Mesendoderm (in vitro differentiated cells): ENCODE data around the gene GPD1.

Experiments
- DNase-seq: peaks from one replicate; pipeline ENCODE4 v3.0.0; 2013
- H2AK5ac ChIP-seq: 2 replicates; pipeline ENCODE4 v1.6.1; 2013; ENCODE audit warnings: low read length, inconsistent platforms
- H2BK120ac ChIP-seq: 2 replicates; pipeline ENCODE4 v1.6.1; 2013; ENCODE audit warnings: low read depth, mild to moderate bottlenecking, low read length, moderate library complexity, mixed read lengths
- H2BK15ac ChIP-seq: replicated peaks from 2 replicates; pipeline ENCODE4 v1.6.1; 2013; ENCODE audit warnings: low read depth, mild to moderate bottlenecking, moderate library complexity
- H2BK5ac ChIP-seq: 2 replicates; pipeline ENCODE4 v1.6.1; 2013; ENCODE audit warnings: low read length, inconsistent platforms
- H3K18ac ChIP-seq: 2 replicates; pipeline ENCODE4 v1.6.1; 2013; ENCODE audit warnings: mild to moderate bottlenecking, low read length, mixed read lengths
- H3K23ac ChIP-seq: one replicate; pipeline ENCODE4 v1.6.1; 2013; ENCODE audit warnings: low read length
- H3K27ac ChIP-seq: 2 replicates; pipeline ENCODE4 v1.5.1; 2013; ENCODE audit warnings: low read depth, mild to moderate bottlenecking, inconsistent platforms, low read length, moderate library complexity
- H3K27me3 ChIP-seq: 2 replicates; pipeline ENCODE4 v1.6.1; 2013; ENCODE audit warnings: low read length, control low read depth, mild to moderate bottlenecking, inconsistent platforms; ENCODE audit not compliant: insufficient read depth, poor library complexity
- H3K36me3 ChIP-seq: 2 replicates; pipeline ENCODE4 v1.6.1; 2013; ENCODE audit warnings: low read length, inconsistent platforms; ENCODE audit not compliant: control insufficient read depth, insufficient read depth
- H3K4ac ChIP-seq: one replicate; pipeline ENCODE4 v1.6.1; 2013; ENCODE audit warnings: low read depth, mild to moderate bottlenecking, low read length, moderate library complexity
- H3K4me1 ChIP-seq: 2 replicates; pipeline ENCODE4 v1.6.1; 2013; ENCODE audit warnings: low read depth, low read length, inconsistent platforms; ENCODE audit not compliant: control insufficient read depth
- H3K4me2 ChIP-seq: 2 replicates; pipeline ENCODE4 v1.6.1; 2013; ENCODE audit warnings: low read length
- H3K4me3 ChIP-seq: 2 replicates; pipeline ENCODE4 v1.5.1; 2013; ENCODE audit warnings: mild to moderate bottlenecking, low read length
- H3K56ac ChIP-seq: one replicate; pipeline ENCODE4 v1.6.1; 2013; ENCODE audit warnings: low read length
- H3K79me1 ChIP-seq: 2 replicates; pipeline ENCODE4 v1.6.1; 2013; ENCODE audit warnings: low read length, inconsistent platforms
- H3K79me2 ChIP-seq: 2 replicates; pipeline ENCODE4 v1.6.1; 2013; ENCODE audit warnings: mild to moderate bottlenecking, low read length; ENCODE audit not compliant: control insufficient read depth, insufficient read depth
- H3K9ac ChIP-seq: 2 replicates; pipeline ENCODE4 v1.6.1; 2013; ENCODE audit warnings: low read length, inconsistent platforms
- H4K5ac ChIP-seq: one replicate; pipeline ENCODE4 v1.6.1; 2013; ENCODE audit warnings: low read length
- H4K8ac ChIP-seq: one replicate; pipeline ENCODE4 v1.6.1; 2013; ENCODE audit warnings: low read depth, mild to moderate bottlenecking, control low read depth, low read length, moderate library complexity
- WGBS: extraction: QIAGEN DNeasy Blood & Tissue Kit; methylation state at CpG from one replicate; pipeline ENCODE4 v1.1.7; 2013; ENCODE audit warnings: low lambda C conversion rate, missing lambda C conversion rate; ENCODE audit not compliant: insufficient coverage; ENCODE audit errors: extremely low coverage; 5-methylcytosine and 5-hydroxymethylcytosine counted together

GPD1 gene

GRCh38 chr12:50070314-50071060, 33.3 kb upstream of the GPD1 start:
- Histone ChIP-seq H3K56ac (peak overlapping the region; percentile 52), H2BK5ac (no peak overlapping the region), H4K5ac (no peak overlapping the region), H2BK15ac (no peak overlapping the region), H3K79me2 (no peaks in the 10 kb centered on the region), H3K23ac (no peak overlapping the region), H3K4me2 (no peak overlapping the region), H4K8ac (no peak overlapping the region), H3K18ac (no peak overlapping the region), H3K36me3 (no peaks in the 10 kb centered on the region), H3K4me1 (peaks cover 3% of the 10 kb centered on the region), H3K4me3 (no peak overlapping the region), H3K27ac (no peak overlapping the region), H3K9ac (no peak overlapping the region), H2BK120ac (no peak overlapping the region), H3K79me1 (no peaks in the 10 kb centered on the region), H3K27me3 (no peaks in the 10 kb centered on the region), H2AK5ac (no peak overlapping the region), H3K4ac (no peak overlapping the region)
- peak; percentile 92 for DNase-seq
- whole genome bisulfite sequencing, result no CpG with 5 or more reads among the region's 9 CpGs

- Histone ChIP-seq H3K79me1 (no peaks in the 10 kb centered on the region), H3K18ac (no peak overlapping the region), H2BK120ac (no peak overlapping the region), H4K5ac (no peak overlapping the region), H3K4me3 (no peak overlapping the region), H3K4me1 (peaks cover 3% of the 10 kb centered on the region), H3K4ac (no peak overlapping the region), H3K56ac (peak overlapping the region; percentile 35), H4K8ac (no peak overlapping the region), H2BK15ac (no peak overlapping the region), H3K9ac (no peak overlapping the region), H3K4me2 (no peak overlapping the region), H3K36me3 (no peaks in the 10 kb centered on the region), H3K79me2 (no peaks in the 10 kb centered on the region), H3K27me3 (no peaks in the 10 kb centered on the region), H2BK5ac (no peak overlapping the region), H2AK5ac (no peak overlapping the region), H3K23ac (no peak overlapping the region), H3K27ac (no peak overlapping the region)
- no CpG with 5 or more reads among the region's 10 CpGs for WGBS
- DNase-seq, result peak; percentile 45
Observed at GRCh38 chr12:50072198-50072907, 31.5 kb upstream of the GPD1 start.

- Histone ChIP-seq H3K4me1 (peaks cover 3% of the 10 kb centered on the region), H3K23ac (no peak overlapping the region), H3K27ac (no peak overlapping the region), H3K79me2 (no peaks in the 10 kb centered on the region), H3K18ac (no peak overlapping the region), H2BK15ac (no peak overlapping the region), H3K36me3 (no peaks in the 10 kb centered on the region), H2BK120ac (no peak overlapping the region), H3K4me3 (no peak overlapping the region), H3K27me3 (no peaks in the 10 kb centered on the region), H3K9ac (no peak overlapping the region), H3K56ac (no peak overlapping the region), H4K8ac (no peak overlapping the region), H3K4me2 (no peak overlapping the region), H3K4ac (no peak overlapping the region), H4K5ac (no peak overlapping the region), H3K79me1 (no peaks in the 10 kb centered on the region), H2BK5ac (no peak overlapping the region), H2AK5ac (no peak overlapping the region)
- no CpG with 5 or more reads among the region's 7 CpGs for WGBS
- no peak for DNase-seq
Observed at GRCh38 chr12:50073206-50073605, 30.6 kb upstream of the GPD1 start.

- Histone ChIP-seq H3K18ac (no peak overlapping the region), H2BK120ac (no peak overlapping the region), H2AK5ac (no peak overlapping the region), H3K4ac (no peak overlapping the region), H3K23ac (no peak overlapping the region), H3K79me2 (no peaks in the 10 kb centered on the region), H3K36me3 (no peaks in the 10 kb centered on the region), H2BK15ac (no peak overlapping the region), H4K5ac (no peak overlapping the region), H3K4me2 (no peak overlapping the region), H3K79me1 (no peaks in the 10 kb centered on the region), H3K4me3 (no peak overlapping the region), H2BK5ac (no peak overlapping the region), H3K4me1 (peaks cover 3% of the 10 kb centered on the region), H4K8ac (no peak overlapping the region), H3K56ac (no peak overlapping the region), H3K27ac (no peak overlapping the region), H3K9ac (no peak overlapping the region), H3K27me3 (no peaks in the 10 kb centered on the region)
- no CpG with 5 or more reads among the region's 10 CpGs for WGBS
- no peak for DNase-seq
Observed at GRCh38 chr12:50073712-50074111, 30.1 kb upstream of the GPD1 start.

GRCh38 chr12:50074936-50075807, 28.6 kb upstream of the GPD1 start:
- Histone ChIP-seq H2BK120ac (no peak overlapping the region), H3K4me2 (no peak overlapping the region), H4K5ac (no peak overlapping the region), H3K27ac (no peak overlapping the region), H2BK5ac (no peak overlapping the region), H4K8ac (no peak overlapping the region), H3K4ac (no peak overlapping the region), H3K4me3 (no peak overlapping the region), H3K36me3 (no peaks in the 10 kb centered on the region), H3K27me3 (no peaks in the 10 kb centered on the region), H3K4me1 (peaks cover 3% of the 10 kb centered on the region), H3K9ac (no peak overlapping the region), H3K79me1 (no peaks in the 10 kb centered on the region), H3K56ac (no peak overlapping the region), H3K23ac (no peak overlapping the region), H2AK5ac (no peak overlapping the region), H2BK15ac (no peak overlapping the region), H3K79me2 (no peaks in the 10 kb centered on the region), H3K18ac (no peak overlapping the region)
- peak; percentile 91 for DNase-seq
- WGBS, result no CpG with 5 or more reads among the region's 9 CpGs
